CD14-positive monocyte (primary cell): ENCODE data around the gene SLFN11. TPM values are rescaled to one million over a fixed set of nuclear protein-coding genes. Genes with fewer than 3 reads are reported as not detected.
A peak's percentile ranks its signal among the peaks of the same experiment; 100 is the strongest.

ENCODE experiments used
- DNase-seq, 3 donors: peaks; one replicate each; pipeline ENCODE4 v3.0.0-alpha.2; 2011 to 2022
- H2AFZ ChIP-seq: 2 replicates; pipeline ENCODE4 v1.6.0; 2012; ENCODE audit warnings: mild to moderate bottlenecking, low read depth, low read length, inconsistent platforms; ENCODE audit not compliant: insufficient read depth, poor library complexity, severe bottlenecking
- H3K27ac ChIP-seq, 2 donors: 1 replicate in 1 of 2; 2 replicates in 1 of 2; pipeline ENCODE4 v1.5.1; 2012 to 2013; ENCODE audit warnings: low read length in 2 of 2, control low read depth in 1 of 2, inconsistent platforms in 1 of 2, low read depth in 1 of 2, mild to moderate bottlenecking in 1 of 2
- H3K27me3 ChIP-seq, 2 donors: one replicate each; pipeline versions ENCODE4 v1.6.0 to v1.6.1; 2011 to 2013; ENCODE audit warnings: low read length in 2 of 2; ENCODE audit not compliant: control insufficient read depth in 2 of 2, insufficient read depth in 2 of 2
- H3K36me3 ChIP-seq, 2 donors: replicated peaks in 1 of 2; 1 replicate in 1 of 2; 2 replicates in 1 of 2; pipeline versions ENCODE4 v1.5.1 to v1.6.1; 2012 to 2013; ENCODE audit warnings: low read length in 2 of 2, control low read depth in 1 of 2, inconsistent platforms in 1 of 2, mild to moderate bottlenecking in 1 of 2; ENCODE audit not compliant: insufficient read depth in 2 of 2, control insufficient read depth in 1 of 2
- H3K4me1 ChIP-seq, 2 donors: 1 replicate in 1 of 2; 2 replicates in 1 of 2; pipeline versions ENCODE4 v1.5.1 to v1.6.1; 2012 to 2013; ENCODE audit warnings: low read length in 2 of 2, control low read depth in 1 of 2, inconsistent platforms in 1 of 2, mild to moderate bottlenecking in 1 of 2, moderate library complexity in 1 of 2; ENCODE audit not compliant: insufficient read depth in 2 of 2, control insufficient read depth in 1 of 2
- H3K4me2 ChIP-seq: replicated peaks from 2 replicates; pipeline ENCODE3; 2012; ENCODE audit warnings: low read length, moderate library complexity, mild to moderate bottlenecking; ENCODE audit not compliant: poor library complexity, severe bottlenecking; ENCODE audit errors: extremely low read depth
- H3K4me3 ChIP-seq, 3 experiments: fragments of 200-600 bp in 1 of 3; sonication (generic) in 1 of 3; replicated peaks in 1 of 3; 1 replicate in 2 of 3; 2 replicates in 1 of 3; pipeline ENCODE4 v1.5.1; 2011 to 2013; ENCODE audit warnings: low read length in 3 of 3, mild to moderate bottlenecking in 3 of 3, control low read depth in 2 of 3, low read depth in 2 of 3, inconsistent platforms in 1 of 3, moderate library complexity in 1 of 3
- H3K79me2 ChIP-seq: 2 replicates; pipeline ENCODE4 v1.6.0; 2012; ENCODE audit warnings: mild to moderate bottlenecking, control low read depth, inconsistent platforms, low read length, moderate library complexity; ENCODE audit not compliant: insufficient read depth
- H3K9ac ChIP-seq: 2 replicates; pipeline ENCODE4 v1.6.0; 2017; ENCODE audit warnings: low read length, mild to moderate bottlenecking; ENCODE audit not compliant: insufficient read depth, poor library complexity, severe bottlenecking
- H3K9me3 ChIP-seq, 2 donors: replicated peaks in 1 of 2; 1 replicate in 1 of 2; 2 replicates in 1 of 2; pipeline versions ENCODE4 v1.5.1 to v1.6.1; 2012 to 2013; ENCODE audit warnings: low read length in 2 of 2, control low read depth in 1 of 2; ENCODE audit not compliant: control insufficient read depth in 1 of 2, insufficient read depth in 1 of 2
- H4K20me1 ChIP-seq: 2 replicates; pipeline ENCODE4 v1.6.0; 2012; ENCODE audit warnings: mild to moderate bottlenecking, low read length, control low read depth, moderate library complexity; ENCODE audit not compliant: insufficient read depth
- H3K27ac Mint-ChIP-seq, 7 donors: one replicate each; pipeline ENCODE4 v1.8.0; 2020; ENCODE audit warnings: mild to moderate bottlenecking in 7 of 7, mixed read lengths in 7 of 7, moderate library complexity in 6 of 7, inconsistent platforms in 2 of 7
- H3K27me3 Mint-ChIP-seq, 3 donors: one replicate each; pipeline ENCODE4 v1.8.0; 2021 to 2022; ENCODE audit warnings: low read depth in 3 of 3, mild to moderate bottlenecking in 3 of 3, mixed read lengths in 3 of 3, moderate library complexity in 3 of 3, inconsistent platforms in 1 of 3
- H3K36me3 Mint-ChIP-seq, 2 donors: one replicate each; pipeline ENCODE4 v1.8.0; 2020; ENCODE audit warnings: mixed read lengths in 2 of 2, inconsistent platforms in 1 of 2, mild to moderate bottlenecking in 1 of 2
- H3K4me1 Mint-ChIP-seq: one replicate; pipeline ENCODE4 v1.8.0; 2020; ENCODE audit warnings: mild to moderate bottlenecking, mixed read lengths
- H3K4me3 Mint-ChIP-seq, 2 donors: one replicate each; pipeline ENCODE4 v1.8.0; 2020; ENCODE audit warnings: mild to moderate bottlenecking in 2 of 2, mixed read lengths in 2 of 2, moderate library complexity in 1 of 2
- H3K9me3 Mint-ChIP-seq, 7 donors: one replicate each; pipeline ENCODE4 v1.8.0; 2020 to 2022; ENCODE audit warnings: mixed read lengths in 7 of 7, mild to moderate bottlenecking in 6 of 7, moderate library complexity in 6 of 7, inconsistent platforms in 2 of 7
- WGBS: methylation state at CpG from one replicate; pipeline ENCODE4 v1.1.5; 2013; ENCODE audit warnings: missing lambda C conversion rate; ENCODE audit not compliant: insufficient coverage; 5-methylcytosine and 5-hydroxymethylcytosine counted together
- intact Hi-C, 2 donors: fragments of 100-400 bp; cut with micrococcal nuclease; formaldehyde crosslinking; loops; one replicate each; pipeline versions ENCODE4 v1.15.0 to v1.15.1; 2023
- polyA plus RNA-seq, 3 donors: library from polyadenylated mRNA; depleted of rRNA in 1 of 3; unstranded in 2 of 3; stranded (reverse) in 1 of 3; fragments of 300-500 nt in 2 of 3; fragments of >200 nt in 1 of 3; fragmentation: Illumina TruSeq in 2 of 3; gene quantifications; 1 replicate in 2 of 3; 2 replicates in 1 of 3; pipeline ENCODE4 v1.2.3, GENCODE V29; 2012 to 2021
- TF ChIP-seq, protein P1 (sequence below): fragments of 200-600 bp; IDR thresholded peaks from one replicate; pipeline ENCODE4 v1.8.0; 2022; ENCODE audit warnings: antibody characterized with exemption, mild to moderate bottlenecking

The SLFN11 gene
- polyA plus RNA-seq, 3 donors: 34.3 to 46.8 (median 45.6) TPM

DNA sequence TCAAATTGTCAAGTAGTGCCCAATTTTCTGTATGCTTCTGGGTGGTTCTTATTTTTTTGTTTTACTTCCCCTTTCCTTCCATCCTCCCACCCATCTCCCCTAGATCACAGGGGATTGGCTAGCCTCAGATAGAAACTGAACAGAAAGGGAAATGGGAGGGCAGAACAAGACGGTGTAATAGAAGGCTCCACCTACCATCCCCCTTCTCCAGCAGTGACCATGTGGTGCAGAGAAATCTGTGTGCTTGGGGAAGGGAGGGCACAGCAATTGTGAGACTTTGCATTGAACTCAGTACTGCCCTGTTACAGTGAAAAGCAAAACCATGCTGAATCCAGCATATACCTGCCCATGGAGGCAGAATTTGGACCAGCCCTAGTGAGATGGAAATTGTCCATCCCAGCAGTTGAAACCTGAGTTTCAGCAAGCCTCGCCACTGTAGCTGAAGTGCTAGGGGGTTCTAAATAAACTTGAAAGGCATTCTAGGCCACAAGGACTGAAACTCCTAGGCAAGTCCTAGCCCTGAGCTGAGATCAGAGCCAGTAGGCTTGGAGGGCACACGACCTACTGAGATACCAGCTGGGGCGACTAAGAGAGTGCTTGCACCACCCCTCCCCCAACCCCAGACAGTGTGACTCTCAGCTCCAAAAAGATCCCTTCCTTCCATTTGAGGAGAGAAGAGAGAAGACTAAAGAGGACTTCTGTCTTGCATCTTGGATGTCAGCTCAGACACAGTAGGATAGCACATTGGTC, 5.2 kb downstream of the SLFN11 start:
- Histone ChIP-seq H4K20me1 (peaks cover 22% of the 10 kb centered on the region), H3K36me3 (peaks cover 12 to 27% of the 10 kb centered on the region in 2 donors), H2AFZ (no peak overlapping the region), H3K4me1 (peaks cover 55 to 79% of the 10 kb centered on the region in 2 donors), H3K4me3 (peak overlapping the region in 1 of 3 experiments; percentile 63), H3K9me3 (no peaks in the 10 kb centered on the region), H3K79me2 (peaks cover 99% of the 10 kb centered on the region), H3K27me3 (no peaks in the 10 kb centered on the region), H3K9ac (no peak overlapping the region), H3K27ac (peak overlapping the region; percentile 54 to 74), H3K4me2 (peak overlapping the region; percentile 64)
- peak overlapping the region; percentile 86 to 93 (median 91) for H3K27ac Mint-ChIP-seq
- H3K27me3 Mint-ChIP-seq: no peaks in the 10 kb centered on the region
- TF ChIP-seq, protein P1, sequence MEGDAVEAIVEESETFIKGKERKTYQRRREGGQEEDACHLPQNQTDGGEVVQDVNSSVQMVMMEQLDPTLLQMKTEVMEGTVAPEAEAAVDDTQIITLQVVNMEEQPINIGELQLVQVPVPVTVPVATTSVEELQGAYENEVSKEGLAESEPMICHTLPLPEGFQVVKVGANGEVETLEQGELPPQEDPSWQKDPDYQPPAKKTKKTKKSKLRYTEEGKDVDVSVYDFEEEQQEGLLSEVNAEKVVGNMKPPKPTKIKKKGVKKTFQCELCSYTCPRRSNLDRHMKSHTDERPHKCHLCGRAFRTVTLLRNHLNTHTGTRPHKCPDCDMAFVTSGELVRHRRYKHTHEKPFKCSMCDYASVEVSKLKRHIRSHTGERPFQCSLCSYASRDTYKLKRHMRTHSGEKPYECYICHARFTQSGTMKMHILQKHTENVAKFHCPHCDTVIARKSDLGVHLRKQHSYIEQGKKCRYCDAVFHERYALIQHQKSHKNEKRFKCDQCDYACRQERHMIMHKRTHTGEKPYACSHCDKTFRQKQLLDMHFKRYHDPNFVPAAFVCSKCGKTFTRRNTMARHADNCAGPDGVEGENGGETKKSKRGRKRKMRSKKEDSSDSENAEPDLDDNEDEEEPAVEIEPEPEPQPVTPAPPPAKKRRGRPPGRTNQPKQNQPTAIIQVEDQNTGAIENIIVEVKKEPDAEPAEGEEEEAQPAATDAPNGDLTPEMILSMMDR: no peak
- intact Hi-C loops: no loop called here
- WGBS: 52% methylated on average over 2 of the region's 4 CpGs
- H3K4me1 Mint-ChIP-seq: peaks cover 70% of the 10 kb centered on the region
- peak; percentile 81 to 84 (median 82) for DNase-seq
- peaks cover 0 to 6% (median 2%) of the 10 kb centered on the region in 7 donors for H3K9me3 Mint-ChIP-seq
- H3K4me3 Mint-ChIP-seq: peak overlapping the region; percentile 48 to 69
- peaks cover 37 to 40% of the 10 kb centered on the region in 2 donors for H3K36me3 Mint-ChIP-seq

DNA sequence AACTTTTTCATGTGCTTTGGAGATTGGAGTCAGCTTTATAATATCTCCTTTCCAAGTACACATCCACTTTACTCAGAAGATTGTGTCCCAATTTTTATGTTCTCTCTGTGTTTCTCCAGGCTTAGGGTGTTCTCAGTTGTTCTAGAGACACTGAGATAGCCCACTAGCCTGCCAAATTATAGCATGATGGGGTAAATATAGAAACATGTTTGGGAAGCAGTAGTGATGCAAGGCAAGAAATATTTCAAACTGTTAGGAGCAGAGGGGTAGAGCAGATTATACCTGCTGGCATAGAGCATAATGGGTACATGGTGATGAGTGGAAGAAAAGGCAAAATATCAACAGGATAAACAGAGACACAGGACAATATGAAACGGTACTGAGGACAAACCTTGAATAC, 12.4 kb downstream of the SLFN11 start:
- TF ChIP-seq, protein P1: no peak

More for the DNA sequence above, 12.4 kb downstream of the SLFN11 start:
- Mint-ChIP-seq H3K4me1 (peaks cover 31% of the 10 kb centered on the region), H3K27me3 (no peaks in the 10 kb centered on the region), H3K36me3 (peaks cover 76 to 78% of the 10 kb centered on the region in 2 donors), H3K4me3 (no peak overlapping the region), H3K9me3 (no peaks in the 10 kb centered on the region), H3K27ac (peak overlapping the region in 1 of 7 donors; percentile 70)
- H4K20me1 ChIP-seq: peaks cover 74% of the 10 kb centered on the region
- no peak overlapping the region for H2AFZ ChIP-seq
- intact Hi-C loops: no loop called here
- no peaks in the 10 kb centered on the region for H3K9me3 ChIP-seq
- H3K9ac ChIP-seq: no peak overlapping the region
- H3K27ac ChIP-seq: peak overlapping the region in 1 of 2 donors; percentile 10
- H3K79me2 ChIP-seq: peaks cover 87% of the 10 kb centered on the region
- peaks cover 10 to 27% of the 10 kb centered on the region in 2 donors for H3K4me1 ChIP-seq
- no peaks in the 10 kb centered on the region for H3K27me3 ChIP-seq
- H3K4me2 ChIP-seq: no peak overlapping the region
- WGBS: no CpG with 5 or more reads among the region's 1 CpG
- no peak for DNase-seq
- peaks cover 65 to 75% of the 10 kb centered on the region in 2 donors for H3K36me3 ChIP-seq
- H3K4me3 ChIP-seq: no peak overlapping the region
